GM18951 (cell line): ENCODE data around the gene LOXL3.
"Not testable (repeated sequence)": the region's sequence is repeated elsewhere in the genome, so short reads cannot be mapped to it uniquely, and the experiment has no call there.

Experiments
- POLR2A ChIP-seq: IDR thresholded peaks from 4 replicates; pipeline ENCODE4 v1.6.1; 2011; ENCODE audit warnings: mild to moderate bottlenecking; ENCODE audit not compliant: insufficient read length, insufficient read depth; ENCODE audit errors: extremely low read depth
- in situ Hi-C: fragments of 300-500 bp; cut with MboI; formaldehyde crosslinking; loops from one replicate; pipeline ENCODE4 v1.12.0; 2022; ENCODE audit warnings: low sequenced_read_pairs, mixed read lengths, inconsistent platforms; ENCODE audit not compliant: unreplicated experiment

Gene LOXL3

DNA sequence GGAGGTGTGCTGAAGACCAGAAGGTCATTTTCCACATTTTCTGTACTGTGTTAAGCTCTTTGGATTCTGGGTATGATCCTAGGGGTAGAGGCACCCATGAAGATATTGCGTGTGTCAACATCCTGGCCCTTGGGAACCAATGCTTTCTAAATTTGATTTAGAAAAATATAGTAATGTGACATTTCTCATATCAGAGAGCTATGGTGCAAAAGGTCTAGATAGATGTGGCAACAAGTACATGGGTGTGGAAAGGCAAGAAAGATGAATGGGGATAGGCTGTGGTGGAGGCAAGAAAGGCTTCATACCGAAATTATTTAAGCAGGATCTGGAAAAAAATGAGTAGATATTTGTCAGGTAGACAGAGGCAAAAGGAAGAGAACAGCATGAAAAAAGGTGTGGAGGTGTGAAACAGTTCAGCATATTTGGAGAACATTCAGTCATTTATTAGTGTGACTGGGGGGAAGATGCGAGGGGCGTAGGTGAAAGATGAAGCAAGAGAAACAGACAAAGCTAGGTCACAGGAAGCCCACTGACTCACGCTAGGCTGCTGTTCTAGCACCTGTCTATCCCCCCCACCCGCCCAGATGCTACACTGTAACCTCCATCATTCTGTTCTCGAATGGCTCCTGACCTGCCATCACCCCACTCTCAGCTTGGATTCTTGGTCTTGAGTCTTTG lies 12.5 kb upstream of the LOXL3 start:
- no peak for TF ChIP-seq POLR2A
- in situ Hi-C loops: no loop called here

DNA sequence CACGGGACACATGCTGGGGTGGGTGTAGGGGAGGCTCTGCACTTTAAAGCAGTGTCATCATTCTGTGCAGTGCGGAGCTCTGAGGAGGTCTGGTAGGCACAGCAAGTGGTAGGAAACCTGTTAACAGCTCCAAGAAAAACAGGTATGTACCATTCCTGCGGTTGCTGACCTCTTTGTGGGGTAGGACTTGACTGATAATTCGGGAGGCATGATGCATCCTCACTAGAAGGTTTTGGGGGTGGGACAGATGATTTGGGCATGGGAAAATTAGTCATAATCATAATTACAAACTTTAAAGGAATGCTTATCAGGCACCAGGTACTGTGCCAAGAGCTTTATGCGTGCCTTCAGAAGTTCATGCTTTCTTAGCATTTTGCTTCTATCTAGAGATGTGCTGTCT lies 10.5 kb upstream of the LOXL3 start:
- in situ Hi-C loops: no loop called here
- no peak for TF ChIP-seq POLR2A

DNA sequence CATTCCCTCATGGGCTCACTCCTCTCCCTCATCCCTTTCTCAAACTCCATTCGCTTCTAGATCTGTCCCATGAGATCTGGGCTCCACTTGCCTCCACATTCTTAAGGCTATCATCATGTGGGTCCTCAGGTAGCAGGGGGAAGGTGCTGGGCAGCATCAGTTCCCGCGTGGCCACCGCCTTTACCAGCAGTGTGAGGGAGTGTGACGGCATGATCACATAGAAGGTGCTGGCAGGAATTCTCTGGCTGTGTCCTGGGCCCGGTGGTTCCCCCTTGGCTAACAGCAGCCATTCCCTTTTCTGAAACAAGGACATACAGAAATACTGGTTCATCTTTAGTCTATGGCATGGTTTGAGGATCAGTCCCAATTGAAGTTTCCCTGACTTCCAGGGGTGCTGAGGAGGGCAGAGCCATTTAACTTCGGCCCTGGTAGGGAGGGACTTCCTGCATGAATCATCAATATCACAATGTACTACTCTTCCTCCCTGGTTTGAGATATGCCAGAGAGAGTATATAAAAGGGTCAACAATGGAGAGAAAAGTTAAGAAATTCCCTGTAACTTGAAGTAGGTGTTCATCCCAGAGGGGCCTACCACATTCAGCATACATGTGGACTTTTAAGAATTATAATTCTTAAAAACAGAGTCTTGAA lies 8.5 kb upstream of the LOXL3 start:
- in situ Hi-C loops: no loop called here

DNA sequence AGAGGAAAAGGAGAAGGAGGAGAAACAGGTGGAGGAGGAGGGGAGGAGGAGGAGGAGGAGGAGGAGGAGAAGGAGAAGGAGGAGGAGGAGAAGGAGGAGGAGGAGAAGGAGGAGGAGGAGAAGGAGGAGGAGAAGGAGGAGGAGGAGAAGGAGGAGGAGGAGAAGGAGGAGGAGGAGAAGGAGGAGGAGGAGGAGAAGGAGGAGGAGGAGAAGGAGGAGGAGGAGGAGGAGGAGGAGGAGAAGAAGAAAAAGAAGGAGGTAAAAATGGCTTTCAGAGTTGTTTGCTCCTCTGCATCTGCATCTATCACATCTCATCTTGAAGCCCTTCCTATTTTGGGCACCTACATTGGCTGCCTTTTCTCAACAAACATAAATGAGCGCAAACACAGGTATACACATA lies 7.3 kb upstream of the LOXL3 start:
- in situ Hi-C loops: not testable (repeated sequence)

More for the DNA sequence above, 8.5 kb upstream of the LOXL3 start:
- no peak for TF ChIP-seq POLR2A

DNA sequence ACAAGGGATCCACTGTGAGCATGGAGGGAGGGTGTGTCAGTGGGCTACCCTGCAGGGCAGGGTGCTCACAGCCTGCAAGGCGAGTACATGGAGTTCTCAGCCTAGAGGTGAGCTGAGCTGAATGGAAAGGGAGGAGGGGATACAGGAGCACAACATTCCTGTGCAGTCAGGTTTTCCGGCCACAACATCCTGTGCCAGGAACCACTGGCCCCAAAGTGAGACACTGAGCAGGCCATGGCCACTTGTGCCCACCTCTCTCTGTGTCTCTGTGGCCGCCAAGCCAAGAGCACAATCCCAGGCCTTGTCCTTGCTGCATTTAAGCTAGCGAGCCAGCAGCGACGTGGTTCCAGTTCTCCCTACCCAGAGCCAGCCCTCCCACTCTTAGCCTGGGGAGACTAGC lies 6.8 kb upstream of the LOXL3 start:
- in situ Hi-C loops: no loop called here
- no peak for TF ChIP-seq POLR2A

DNA sequence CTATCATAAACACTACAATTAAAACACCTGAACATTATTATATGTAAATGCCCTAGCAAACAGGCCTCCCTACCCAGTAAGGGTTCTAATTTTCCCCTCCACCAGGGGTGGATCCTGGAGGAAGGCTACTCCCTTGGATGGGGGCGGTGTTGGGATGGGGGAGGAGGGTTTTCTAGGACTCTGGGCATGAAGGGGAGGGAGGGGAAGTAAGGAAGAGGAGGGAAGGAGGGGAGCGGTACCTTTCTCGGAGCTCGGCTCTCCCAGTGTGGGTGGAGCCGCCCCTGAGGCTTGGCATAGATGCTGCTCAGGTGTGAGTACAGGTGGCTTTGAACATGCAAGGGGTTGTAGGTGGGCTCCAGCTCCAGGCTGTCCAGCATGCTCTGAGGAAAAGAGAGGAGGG lies 6.2 kb upstream of the LOXL3 start:
- no peak for TF ChIP-seq POLR2A
- in situ Hi-C loops: no loop called here

DNA sequence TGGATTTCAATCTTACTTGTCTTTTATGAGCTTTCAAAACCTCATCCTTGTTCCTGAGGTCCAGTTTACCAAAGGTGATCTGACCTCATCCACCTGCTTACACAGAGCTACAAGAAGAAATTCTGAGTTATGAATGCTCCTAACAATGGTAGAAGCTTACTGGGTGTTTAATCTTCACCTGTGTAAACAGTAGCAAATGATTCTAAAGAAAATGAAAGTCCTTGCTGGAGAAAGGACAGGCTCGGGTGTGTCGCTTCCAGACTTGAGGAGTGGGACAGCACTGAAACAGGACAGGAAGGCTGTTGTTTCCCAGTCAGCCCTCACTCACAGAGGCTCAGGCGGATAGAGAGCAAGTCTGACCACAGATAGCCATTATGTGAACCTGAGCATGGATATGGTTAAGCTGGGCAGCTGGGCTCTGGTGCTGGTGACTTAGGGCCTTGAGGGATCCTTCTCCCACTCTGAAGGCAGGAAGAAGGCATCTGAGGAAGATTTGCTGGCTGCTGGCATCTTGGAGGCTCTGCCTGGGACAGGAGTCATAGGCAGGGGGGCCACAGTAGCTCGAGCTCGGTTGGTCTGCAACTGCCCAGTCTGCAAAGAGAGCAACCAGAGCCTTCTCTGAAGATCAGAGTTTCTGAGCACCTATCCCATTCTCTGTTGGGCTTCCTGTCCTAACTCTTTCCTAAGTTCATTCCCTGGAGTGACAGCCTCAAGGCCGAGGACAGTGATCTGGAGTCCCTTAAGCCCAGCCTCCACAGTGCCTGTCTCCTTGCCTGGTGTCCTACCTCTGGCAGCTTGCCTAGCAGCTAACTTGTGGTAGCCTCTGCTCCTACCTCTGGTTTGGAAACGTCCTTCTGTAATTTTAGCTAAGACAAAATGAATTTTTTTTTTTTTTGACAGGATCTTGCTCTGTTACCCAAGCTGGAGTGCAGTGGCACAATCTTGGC lies 4.8 kb upstream of the LOXL3 start:
- in situ Hi-C loops: no loop called here

DNA sequence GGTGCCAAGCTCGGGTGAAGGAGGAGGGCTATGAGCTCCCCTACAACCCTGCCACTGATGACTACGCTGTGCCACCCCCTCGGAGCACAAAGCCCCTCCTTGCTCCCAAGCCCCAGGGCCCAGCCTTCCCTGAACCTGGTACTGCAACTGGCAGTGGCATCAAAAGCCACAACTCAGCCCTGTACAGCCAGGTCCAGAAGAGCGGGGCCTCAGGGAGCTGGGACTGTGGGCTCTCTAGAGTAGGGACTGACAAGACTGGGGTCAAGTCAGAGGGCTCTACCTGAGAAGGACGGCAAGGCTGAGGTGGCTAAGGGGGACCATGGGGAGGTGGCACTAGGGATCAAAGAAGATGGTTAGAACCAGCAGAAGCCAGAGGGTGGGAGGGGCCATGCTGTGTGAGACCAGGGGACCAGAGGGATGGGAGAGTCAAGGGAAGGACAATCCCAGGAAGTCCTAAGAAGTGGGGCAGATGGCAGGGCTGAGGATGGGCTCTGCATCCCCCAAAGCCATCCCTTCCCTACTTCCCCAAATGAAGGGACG lies 3.2 kb upstream of the LOXL3 start:
- peak; percentile 15 for TF ChIP-seq POLR2A

More for the DNA sequence above, 4.8 kb upstream of the LOXL3 start:
- TF ChIP-seq POLR2A: no peak

DNA sequence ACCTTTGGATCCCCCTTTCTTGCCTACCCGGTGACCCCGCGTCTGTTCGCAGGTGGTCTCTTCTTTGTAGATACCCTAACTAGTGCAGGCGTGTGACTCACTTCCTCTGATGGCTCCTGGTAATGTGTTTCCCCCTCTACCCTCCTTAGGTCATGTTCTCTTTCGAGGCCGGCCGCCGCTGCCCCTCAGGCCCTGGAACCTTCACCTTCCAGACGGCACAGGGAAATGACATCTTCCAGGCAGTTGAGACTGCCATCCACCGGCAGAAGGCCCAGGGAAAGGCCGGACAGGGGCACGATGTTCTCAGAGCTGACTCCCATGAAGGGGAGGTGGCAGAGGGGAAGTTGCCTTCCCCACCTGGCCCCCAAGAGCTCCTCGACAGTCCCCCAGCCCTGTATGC lies 2.4 kb upstream of the LOXL3 start:
- TF ChIP-seq POLR2A: no peak
- in situ Hi-C loops: no loop called here

More for the DNA sequence above, 3.2 kb upstream of the LOXL3 start:
- in situ Hi-C loops: no loop called here

DNA sequence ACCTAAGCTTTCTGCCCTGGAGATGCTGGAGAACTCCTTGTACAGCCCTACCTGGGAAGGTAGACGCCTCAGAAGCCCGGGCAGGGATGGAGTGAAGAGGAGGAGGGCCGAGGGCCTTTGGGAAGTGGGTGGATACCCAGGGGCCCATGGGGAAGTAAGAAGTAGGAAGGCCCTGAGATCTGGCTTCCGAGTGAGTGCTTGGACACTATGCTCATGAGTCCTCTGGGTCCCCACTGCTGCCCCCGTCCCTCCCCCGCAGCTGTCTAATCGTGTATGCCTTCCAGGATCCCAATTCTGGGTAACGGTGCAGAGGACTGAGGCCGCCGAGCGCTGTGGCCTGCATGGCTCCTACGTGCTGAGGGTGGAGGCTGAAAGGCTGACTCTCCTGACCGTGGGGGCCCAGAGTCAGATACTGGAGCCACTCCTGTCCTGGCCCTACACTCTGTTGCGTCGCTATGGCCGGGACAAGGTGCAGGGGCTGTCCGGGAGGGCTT lies 1.9 kb upstream of the LOXL3 start:
- in situ Hi-C loops: no loop called here
- no peak for TF ChIP-seq POLR2A

DNA sequence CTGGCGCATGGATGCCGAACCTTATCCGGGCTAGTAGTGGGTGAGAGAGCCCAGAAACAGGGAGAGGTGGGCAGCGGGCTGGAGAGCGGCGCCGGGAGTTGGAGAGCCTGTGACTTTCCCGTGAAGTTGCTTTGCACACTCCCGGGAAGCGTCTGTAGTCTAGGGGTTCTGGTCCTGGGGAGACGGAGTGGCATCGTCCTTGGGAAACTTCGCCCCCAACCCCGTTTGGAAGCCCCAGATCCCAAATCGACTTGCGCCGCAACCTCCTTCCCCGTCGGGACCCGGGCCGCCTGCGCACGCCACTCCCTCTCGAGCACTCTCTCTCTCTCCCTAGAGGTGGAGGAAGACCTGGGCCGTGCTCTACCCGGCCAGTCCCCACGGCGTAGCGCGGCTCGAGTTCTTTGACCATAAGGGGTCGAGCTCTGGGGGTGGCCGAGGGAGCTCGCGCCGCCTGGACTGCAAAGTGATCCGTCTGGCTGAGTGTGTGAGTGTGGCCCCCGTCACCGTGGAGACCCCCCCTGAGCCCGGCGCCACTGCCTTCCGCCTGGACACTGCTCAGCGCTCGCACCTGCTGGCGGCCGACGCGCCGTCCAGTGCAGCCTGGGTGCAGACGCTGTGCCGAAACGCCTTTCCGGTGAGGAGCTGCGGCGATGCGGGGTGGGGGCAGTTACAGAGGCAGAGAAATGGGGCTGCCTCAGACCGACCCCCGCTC lies 1.2 kb upstream of the LOXL3 start:
- in situ Hi-C loops: no loop called here
- TF ChIP-seq POLR2A: peak; percentile 53

DNA sequence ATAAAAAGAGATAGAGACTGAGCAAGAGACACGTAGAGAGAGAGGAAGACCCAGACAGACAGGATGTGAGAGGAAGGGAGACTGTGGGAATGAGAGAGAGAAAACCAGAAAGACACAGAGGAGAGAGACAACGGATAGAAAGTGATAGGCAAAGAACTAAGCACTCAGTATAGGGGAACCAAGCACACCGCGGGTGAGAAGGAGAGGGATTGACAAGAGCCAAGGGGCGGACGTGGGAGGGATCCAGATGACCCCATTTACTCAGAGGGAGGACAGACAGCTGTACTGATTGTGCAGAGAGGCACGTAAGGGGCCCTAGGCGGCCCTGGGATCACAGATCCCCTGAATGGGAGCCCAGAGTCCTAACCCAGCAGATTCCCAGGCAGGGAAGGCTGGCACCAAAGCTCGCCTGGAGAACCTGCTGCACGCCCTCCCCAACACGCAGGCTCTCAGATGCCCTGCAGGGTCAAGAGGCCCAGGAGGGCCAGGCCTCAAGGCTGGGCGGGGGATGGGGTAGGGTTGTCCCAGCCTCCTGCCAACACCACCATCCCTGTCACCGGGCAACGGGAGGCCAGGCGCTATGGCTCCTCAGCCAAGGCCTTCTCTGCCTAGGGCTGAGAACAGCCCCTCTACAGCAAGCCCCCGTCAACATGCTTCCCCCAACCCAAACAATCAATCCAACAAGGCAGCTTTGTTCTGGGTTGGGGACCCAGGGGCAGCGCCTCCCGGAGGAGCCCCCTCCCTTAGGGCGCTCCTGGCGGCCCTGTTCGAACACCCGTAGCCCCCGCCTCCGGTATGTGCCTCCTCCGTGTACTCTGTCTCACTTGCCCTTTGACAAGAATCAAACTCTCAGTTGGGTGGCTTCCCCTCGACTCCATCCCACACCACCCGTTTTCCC lies 579 bp downstream of the LOXL3 start:
- in situ Hi-C loops: no loop called here
- no peak for TF ChIP-seq POLR2A
